Measurements from ENCODE around the gene MUSTN1. TPM values are rescaled to one million over a fixed set of nuclear protein-coding genes. Genes with fewer than 3 reads are reported as not detected.

Gene MUSTN1
- total RNA-seq = 2.4 TPM
- long read RNA-seq, partial matches to known transcripts = 0 of 1 reads
- long read RNA-seq, other reads (novel, unspliced or antisense) = 0 of 1 reads

- no peak for DNase-seq (ENCODE audit: low spot score)
These were observed at the start of gene MUSTN1 for GRCh38 chr3:52834871-52835501. MUSTN1 (minus strand) TSS chr3:52835019; CDS start chr3:52834948, 71 bp downstream.

- no peak for DNase-seq (ENCODE audit: low spot score)
These were observed 47.6 kb upstream of the MUSTN1 start for GRCh38 chr3:52882377-52882776.

GRCh38 chr3:52881871-52882270 is 47.1 kb upstream of the MUSTN1 start:
- DNase-seq (ENCODE audit: low spot score) = no peak

GRCh38 chr3:52880474-52880873 is 45.7 kb upstream of the MUSTN1 start:
- DNase-seq (ENCODE audit: low spot score) = no peak

GRCh38 chr3:52880047-52880446 is 45.2 kb upstream of the MUSTN1 start:
- DNase-seq (ENCODE audit: low spot score) = no peak

GRCh38 chr3:52879581-52879980 is 44.8 kb upstream of the MUSTN1 start:
- no peak for DNase-seq (ENCODE audit: low spot score)

GRCh38 chr3:52879090-52879489 is 44.3 kb upstream of the MUSTN1 start:
- DNase-seq (ENCODE audit: low spot score) = no peak

- DNase-seq (ENCODE audit: low spot score) = no peak
These were observed 42.3 kb upstream of the MUSTN1 start for GRCh38 chr3:52877085-52877484.

GRCh38 chr3:52874864-52875587 is 40.2 kb upstream of the MUSTN1 start:
- DNase-seq (ENCODE audit: low spot score) = peak; percentile 2

- no peak for DNase-seq (ENCODE audit: low spot score)
These were observed 39.4 kb upstream of the MUSTN1 start for GRCh38 chr3:52874160-52874701.

GRCh38 chr3:52873433-52874159 is 38.8 kb upstream of the MUSTN1 start:
- peak; percentile 45 for DNase-seq (ENCODE audit: low spot score)

- DNase-seq (ENCODE audit: low spot score) = no peak
These were observed 37.4 kb upstream of the MUSTN1 start for GRCh38 chr3:52872245-52872644.

GRCh38 chr3:52871761-52872160 is 36.9 kb upstream of the MUSTN1 start:
- peak; percentile 55 for DNase-seq (ENCODE audit: low spot score)

GRCh38 chr3:52870471-52870870 is 35.7 kb upstream of the MUSTN1 start:
- no peak for DNase-seq (ENCODE audit: low spot score)

- no peak for DNase-seq (ENCODE audit: low spot score)
These were observed 31.6 kb upstream of the MUSTN1 start for GRCh38 chr3:52866427-52866826.

GRCh38 chr3:52865994-52866393 is 31.2 kb upstream of the MUSTN1 start:
- no peak for DNase-seq (ENCODE audit: low spot score)

GRCh38 chr3:52860424-52860768 is 25.6 kb upstream of the MUSTN1 start:
- no peak for DNase-seq (ENCODE audit: low spot score)

GRCh38 chr3:52859686-52860423 is 25.0 kb upstream of the MUSTN1 start:
- no peak for DNase-seq (ENCODE audit: low spot score)

GRCh38 chr3:52857864-52858263 is 23.0 kb upstream of the MUSTN1 start:
- no peak for DNase-seq (ENCODE audit: low spot score)

- DNase-seq (ENCODE audit: low spot score) = no peak
These were observed 22.3 kb upstream of the MUSTN1 start for GRCh38 chr3:52857133-52857532.

GRCh38 chr3:52856666-52857065 is 21.8 kb upstream of the MUSTN1 start:
- no peak for DNase-seq (ENCODE audit: low spot score)

All from mesenteric fat pad (tissue), 1 donor.